ENCODE data around the gene TMPRSS4. TPM values are rescaled to one million over a fixed set of nuclear protein-coding genes. Genes with fewer than 3 reads are reported as not detected.

Gene TMPRSS4
- total RNA-seq, 1 donor from 2014 or later: not detected

- no peaks in the 10 kb centered on the region for H3K36me3 Mint-ChIP-seq (ENCODE audit: low read depth)
- H3K4me3 Mint-ChIP-seq: no peak overlapping the region
- no peak overlapping the region for H3K27ac Mint-ChIP-seq (ENCODE audit: unreplicated experiment)
- TF ChIP-seq, protein P1, sequence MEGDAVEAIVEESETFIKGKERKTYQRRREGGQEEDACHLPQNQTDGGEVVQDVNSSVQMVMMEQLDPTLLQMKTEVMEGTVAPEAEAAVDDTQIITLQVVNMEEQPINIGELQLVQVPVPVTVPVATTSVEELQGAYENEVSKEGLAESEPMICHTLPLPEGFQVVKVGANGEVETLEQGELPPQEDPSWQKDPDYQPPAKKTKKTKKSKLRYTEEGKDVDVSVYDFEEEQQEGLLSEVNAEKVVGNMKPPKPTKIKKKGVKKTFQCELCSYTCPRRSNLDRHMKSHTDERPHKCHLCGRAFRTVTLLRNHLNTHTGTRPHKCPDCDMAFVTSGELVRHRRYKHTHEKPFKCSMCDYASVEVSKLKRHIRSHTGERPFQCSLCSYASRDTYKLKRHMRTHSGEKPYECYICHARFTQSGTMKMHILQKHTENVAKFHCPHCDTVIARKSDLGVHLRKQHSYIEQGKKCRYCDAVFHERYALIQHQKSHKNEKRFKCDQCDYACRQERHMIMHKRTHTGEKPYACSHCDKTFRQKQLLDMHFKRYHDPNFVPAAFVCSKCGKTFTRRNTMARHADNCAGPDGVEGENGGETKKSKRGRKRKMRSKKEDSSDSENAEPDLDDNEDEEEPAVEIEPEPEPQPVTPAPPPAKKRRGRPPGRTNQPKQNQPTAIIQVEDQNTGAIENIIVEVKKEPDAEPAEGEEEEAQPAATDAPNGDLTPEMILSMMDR (conservative IDR thresholded peaks at IDR 0.05): no peak
- DNase-seq (ENCODE audit: low read depth, low spot score): no peak
- no peaks in the 10 kb centered on the region for H3K9me3 Mint-ChIP-seq
- H3K4me1 Mint-ChIP-seq: peaks cover 6% of the 10 kb centered on the region
- H3K27me3 Mint-ChIP-seq (ENCODE audit: low read depth): peaks cover 75% of the 10 kb centered on the region
Observed at GRCh38 chr11:118163494-118163893, 86.6 kb downstream of the TMPRSS4 start.

- Mint-ChIP-seq H3K27me3 (ENCODE audit: low read depth) (peaks cover 75% of the 10 kb centered on the region), H3K4me1 (peaks cover 6% of the 10 kb centered on the region), H3K36me3 (ENCODE audit: low read depth) (no peaks in the 10 kb centered on the region), H3K4me3 (no peak overlapping the region), H3K9me3 (no peaks in the 10 kb centered on the region), H3K27ac (ENCODE audit: unreplicated experiment) (no peak overlapping the region)
- DNase-seq (ENCODE audit: low read depth, low spot score): no peak
- TF ChIP-seq, protein P1 (conservative IDR thresholded peaks at IDR 0.05): no peak
Observed at GRCh38 chr11:118164885-118165284, 88.0 kb downstream of the TMPRSS4 start.

DNA sequence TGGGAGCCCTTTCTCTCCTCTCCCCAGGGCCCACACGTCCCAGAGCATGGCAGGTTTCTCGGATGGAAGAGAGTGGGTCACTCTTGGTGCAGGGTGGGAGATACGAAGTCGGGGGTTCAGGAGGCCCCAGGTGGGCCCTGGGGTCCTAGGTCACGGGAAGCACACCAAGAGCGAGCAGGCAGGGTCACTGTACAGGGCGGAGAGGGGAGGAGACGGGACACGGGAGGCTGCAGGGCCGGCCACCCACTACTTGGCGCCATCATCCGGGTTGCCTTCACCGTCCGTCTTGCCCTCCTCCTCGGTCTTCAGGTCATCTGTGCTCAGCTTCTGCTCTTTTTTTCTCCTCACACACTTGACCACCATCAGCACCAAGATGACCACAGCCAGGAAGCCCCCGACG is 89.8 kb downstream of the TMPRSS4 start:
- no peak overlapping the region for H3K4me3 Mint-ChIP-seq
- no peak for DNase-seq (ENCODE audit: low read depth, low spot score)
- H3K27me3 Mint-ChIP-seq (ENCODE audit: low read depth): peaks cover 76% of the 10 kb centered on the region
- peak overlapping the region; percentile 91 for H3K27ac Mint-ChIP-seq (ENCODE audit: unreplicated experiment)
- H3K9me3 Mint-ChIP-seq: no peaks in the 10 kb centered on the region
- no peaks in the 10 kb centered on the region for H3K36me3 Mint-ChIP-seq (ENCODE audit: low read depth)
- TF ChIP-seq, protein P1 (conservative IDR thresholded peaks at IDR 0.05): no peak
- H3K4me1 Mint-ChIP-seq: peaks cover 6% of the 10 kb centered on the region

DNA sequence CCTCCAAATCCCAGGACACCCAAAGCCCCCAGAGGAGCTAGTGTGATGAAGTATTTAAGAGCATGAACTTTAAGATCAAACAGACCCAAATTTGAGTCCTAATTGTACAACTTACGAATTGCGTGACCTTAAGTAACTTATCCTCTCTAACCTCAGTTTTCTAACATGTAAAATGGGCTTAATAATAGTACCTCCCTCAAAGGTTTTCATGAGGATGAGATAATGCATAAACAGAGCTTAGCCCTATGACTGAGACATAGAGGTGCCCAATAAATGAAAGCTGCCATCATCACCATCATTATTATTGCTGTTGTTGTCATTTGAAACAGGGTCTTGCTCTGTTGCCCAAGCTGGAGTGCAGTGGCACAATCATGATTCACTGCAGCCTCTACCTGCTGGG is 90.4 kb downstream of the TMPRSS4 start:
- H3K4me1 Mint-ChIP-seq: peaks cover 9% of the 10 kb centered on the region
- TF ChIP-seq, protein P1 (conservative IDR thresholded peaks at IDR 0.05): no peak
- H3K36me3 Mint-ChIP-seq (ENCODE audit: low read depth): no peaks in the 10 kb centered on the region
- no peak for DNase-seq (ENCODE audit: low read depth, low spot score)
- no peaks in the 10 kb centered on the region for H3K9me3 Mint-ChIP-seq
- no peak overlapping the region for H3K4me3 Mint-ChIP-seq
- H3K27me3 Mint-ChIP-seq (ENCODE audit: low read depth): peaks cover 77% of the 10 kb centered on the region
- no peak overlapping the region for H3K27ac Mint-ChIP-seq (ENCODE audit: unreplicated experiment)

DNA sequence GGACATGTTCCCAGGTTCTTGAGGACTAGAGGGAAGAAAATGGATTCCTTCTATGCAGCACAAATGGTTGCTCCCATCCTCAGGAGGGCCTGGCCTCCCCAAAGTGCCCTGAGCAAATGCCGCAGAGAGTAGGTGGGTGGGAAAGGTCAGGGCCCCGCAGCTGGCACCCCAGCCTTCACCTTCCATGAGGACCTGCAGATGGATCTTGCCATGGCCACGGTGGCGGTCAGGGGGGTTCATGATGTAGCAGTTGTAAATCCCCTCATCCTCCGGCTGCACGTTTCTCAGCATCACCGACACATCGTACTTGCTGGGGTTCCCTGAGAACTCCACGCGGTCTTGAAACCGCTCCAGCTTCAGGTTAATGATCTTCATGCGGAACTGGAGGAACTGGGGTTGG is 91.0 kb downstream of the TMPRSS4 start:
- Mint-ChIP-seq H3K9me3 (no peaks in the 10 kb centered on the region), H3K27ac (ENCODE audit: unreplicated experiment) (no peak overlapping the region), H3K27me3 (ENCODE audit: low read depth) (peaks cover 77% of the 10 kb centered on the region), H3K4me1 (peaks cover 9% of the 10 kb centered on the region), H3K36me3 (ENCODE audit: low read depth) (no peaks in the 10 kb centered on the region), H3K4me3 (no peak overlapping the region)
- no peak for DNase-seq (ENCODE audit: low read depth, low spot score)
- TF ChIP-seq, protein P1 (conservative IDR thresholded peaks at IDR 0.05): no peak

DNA sequence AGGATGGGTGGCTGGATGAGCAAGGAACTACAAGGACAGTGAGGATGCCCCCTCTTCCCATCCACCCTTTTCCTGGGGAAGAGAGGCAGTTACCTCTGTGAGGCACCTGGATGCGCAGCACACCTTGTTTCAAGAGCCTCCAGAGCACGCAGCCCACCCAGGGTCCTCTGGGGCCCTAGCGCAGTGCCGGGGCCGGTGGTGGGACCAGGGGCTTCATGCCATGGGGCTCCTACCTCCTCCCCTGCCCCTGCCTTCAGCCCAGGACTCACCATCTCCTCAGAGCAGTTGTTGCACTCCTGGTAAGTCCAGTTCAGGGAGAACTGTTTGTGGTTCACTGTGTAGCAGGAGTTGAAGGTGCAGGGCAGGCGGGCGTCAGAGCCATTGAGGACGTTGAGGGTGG is 91.4 kb downstream of the TMPRSS4 start:
- no peak overlapping the region for H3K4me3 Mint-ChIP-seq
- no peak overlapping the region for H3K27ac Mint-ChIP-seq (ENCODE audit: unreplicated experiment)
- no peaks in the 10 kb centered on the region for H3K36me3 Mint-ChIP-seq (ENCODE audit: low read depth)
- H3K9me3 Mint-ChIP-seq: no peaks in the 10 kb centered on the region
- peaks cover 7% of the 10 kb centered on the region for H3K4me1 Mint-ChIP-seq
- TF ChIP-seq, protein P1 (conservative IDR thresholded peaks at IDR 0.05): no peak
- peaks cover 77% of the 10 kb centered on the region for H3K27me3 Mint-ChIP-seq (ENCODE audit: low read depth)
- DNase-seq (ENCODE audit: low read depth, low spot score): no peak

Measured in neural crest cell (in vitro differentiated cells).